ENCODE measurements around the gene CDYL. TPM values are rescaled to one million over a fixed set of nuclear protein-coding genes. Genes with fewer than 3 reads are reported as not detected.

CDYL gene
- total RNA-seq, 2 donors from 2014 or later = 55.1 to 58.2 TPM

- peaks cover 58% of the 10 kb centered on the region for H3K4me1 Mint-ChIP-seq
- DNase-seq = peak; percentile 68
Observed at GRCh38 chr6:4912559-4912958, 136.4 kb downstream of the CDYL start.

GRCh38 chr6:4913705-4914419, 137.7 kb downstream of the CDYL start:
- DNase-seq = no peak
- no peaks in the 10 kb centered on the region for H3K27me3 ChIP-seq (ENCODE audit: control insufficient read depth, insufficient read depth, low read length, poor library complexity, severe bottlenecking)
- no peak for TF ChIP-seq CTCF (conservative IDR thresholded peaks at IDR 0.05)
- Mint-ChIP-seq H3K4me1 (peaks cover 46% of the 10 kb centered on the region), H3K27me3 (ENCODE audit: insufficient read depth) (no peaks in the 10 kb centered on the region), H3K27ac (peak overlapping the region; percentile 91), H3K4me3 (no peak overlapping the region), H3K9me3 (no peaks in the 10 kb centered on the region), H3K36me3 (ENCODE audit: low read depth) (peaks cover 12% of the 10 kb centered on the region)
- H3K9ac ChIP-seq (ENCODE audit: extremely low read depth, low read length, poor library complexity, severe bottlenecking) = no peak overlapping the region
- H3K4me3 ChIP-seq (ENCODE audit: low read length) = no peak overlapping the region
- 70 to 81% methylated on average over 5 to 10 of the region's 10 CpGs for WGBS, 2 experiments (ENCODE audit: insufficient coverage in 1 of 2, insufficient read length in 1 of 2)
- peaks cover 10% of the 10 kb centered on the region for H3K36me3 ChIP-seq (ENCODE audit: control insufficient read depth, insufficient read depth, low read length)
- peaks cover 10% of the 10 kb centered on the region for H3K4me1 ChIP-seq (ENCODE audit: control insufficient read depth, insufficient read depth, low read length)
- H3K27ac ChIP-seq (ENCODE audit: low read depth, low read length) = no peak overlapping the region
- no peaks in the 10 kb centered on the region for H3K9me3 ChIP-seq (ENCODE audit: control insufficient read depth, low read length)

More at GRCh38 chr6:4912559-4912958, 136.4 kb downstream of the CDYL start:
- Histone ChIP-seq H3K36me3 (ENCODE audit: control insufficient read depth, insufficient read depth, low read length) (peaks cover 13% of the 10 kb centered on the region), H3K4me3 (ENCODE audit: low read length) (no peak overlapping the region), H3K9ac (ENCODE audit: extremely low read depth, low read length, poor library complexity, severe bottlenecking) (no peak overlapping the region), H3K9me3 (ENCODE audit: control insufficient read depth, low read length) (no peaks in the 10 kb centered on the region), H3K27ac (ENCODE audit: low read depth, low read length) (no peak overlapping the region), H3K27me3 (ENCODE audit: control insufficient read depth, insufficient read depth, low read length, poor library complexity, severe bottlenecking) (no peaks in the 10 kb centered on the region), H3K4me1 (ENCODE audit: control insufficient read depth, insufficient read depth, low read length) (peaks cover 10% of the 10 kb centered on the region)
- Mint-ChIP-seq H3K36me3 (ENCODE audit: low read depth) (peaks cover 12% of the 10 kb centered on the region), H3K27me3 (ENCODE audit: insufficient read depth) (no peaks in the 10 kb centered on the region), H3K27ac (peak overlapping the region; percentile 76), H3K9me3 (no peaks in the 10 kb centered on the region), H3K4me3 (no peak overlapping the region)
- peak; percentile 63 for TF ChIP-seq CTCF (conservative IDR thresholded peaks at IDR 0.05)
- WGBS, 2 experiments (ENCODE audit: insufficient coverage in 1 of 2, insufficient read length in 1 of 2) = 86 to 93% methylated on average over 3 to 5 of the region's 5 CpGs

GRCh38 chr6:4914420-4915159, 138.4 kb downstream of the CDYL start:
- Histone ChIP-seq H3K9me3 (ENCODE audit: control insufficient read depth, low read length) (no peaks in the 10 kb centered on the region), H3K4me1 (ENCODE audit: control insufficient read depth, insufficient read depth, low read length) (peaks cover 10% of the 10 kb centered on the region), H3K27me3 (ENCODE audit: control insufficient read depth, insufficient read depth, low read length, poor library complexity, severe bottlenecking) (no peaks in the 10 kb centered on the region), H3K36me3 (ENCODE audit: control insufficient read depth, insufficient read depth, low read length) (peaks cover 10% of the 10 kb centered on the region), H3K4me3 (ENCODE audit: low read length) (no peak overlapping the region), H3K27ac (ENCODE audit: low read depth, low read length) (no peak overlapping the region), H3K9ac (ENCODE audit: extremely low read depth, low read length, poor library complexity, severe bottlenecking) (no peak overlapping the region)
- 76 to 82% methylated on average over 9 to 14 of the region's 14 CpGs for WGBS, 2 experiments (ENCODE audit: insufficient coverage in 1 of 2, insufficient read length in 1 of 2)
- Mint-ChIP-seq H3K4me1 (peaks cover 45% of the 10 kb centered on the region), H3K27me3 (ENCODE audit: insufficient read depth) (no peaks in the 10 kb centered on the region), H3K36me3 (ENCODE audit: low read depth) (peaks cover 10% of the 10 kb centered on the region), H3K27ac (peak overlapping the region; percentile 91), H3K9me3 (no peaks in the 10 kb centered on the region), H3K4me3 (no peak overlapping the region)
- no peak for TF ChIP-seq CTCF (conservative IDR thresholded peaks at IDR 0.05)
- no peak for DNase-seq

Measured in endodermal cell (in vitro differentiated cells).